ENCODE measurements around the gene VWA5A.
"Not testable (repeated sequence)": the region's sequence is repeated elsewhere in the genome, so short reads cannot be mapped to it uniquely, and the experiment has no call there.

VWA5A gene

GRCh38 chr11:124122123-124122522, 6.9 kb downstream of the VWA5A start:
- ChIA-PET CTCF (interaction anchor here (0.8 to 3.5 kb wide), 8 partner anchors 20 to 460 kb away, joined by 3 to 9 read pairs (median 3); no protein-coding TSS in a partner anchor), POLR2A (no interaction called here)
- TF ChIP-seq CTCF (IDR thresholded peaks at IDR 0.05; ENCODE audit: control extremely low read depth, extremely low read depth, low read depth, missing control alignments) = no peak
- DNase-seq (ENCODE audit: extremely low spot score) = no peak

- CTCF ChIA-PET = interaction anchor here (1.0 to 1.2 kb wide), 3 partner anchors 8 to 54 kb away, joined by 3 to 5 read pairs (median 4); partner anchors contain the start of gene VWA5A
- DNase-seq (ENCODE audit: extremely low spot score) = no peak
- POLR2A ChIA-PET = no interaction called here
- TF ChIP-seq CTCF (IDR thresholded peaks at IDR 0.05; ENCODE audit: control extremely low read depth, extremely low read depth, low read depth, missing control alignments) = no peak
Measured at GRCh38 chr11:124123622-124124021, 8.4 kb downstream of the VWA5A start.

GRCh38 chr11:124127134-124127533, 11.9 kb downstream of the VWA5A start:
- DNase-seq (ENCODE audit: extremely low spot score); POLR2A ChIA-PET; CTCF ChIA-PET: not testable (repeated sequence)

GRCh38 chr11:124143034-124143433, 27.8 kb downstream of the VWA5A start:
- ChIA-PET POLR2A (no interaction called here), CTCF (no interaction called here)
- no peak for DNase-seq (ENCODE audit: extremely low spot score)
- TF ChIP-seq CTCF (IDR thresholded peaks at IDR 0.05; ENCODE audit: control extremely low read depth, extremely low read depth, low read depth, missing control alignments) = no peak

GRCh38 chr11:124147951-124148350, 32.7 kb downstream of the VWA5A start:
- TF ChIP-seq CTCF (IDR thresholded peaks at IDR 0.05; ENCODE audit: control extremely low read depth, extremely low read depth, low read depth, missing control alignments) = no peak
- POLR2A ChIA-PET = no interaction called here
- DNase-seq (ENCODE audit: extremely low spot score) = no peak
- CTCF ChIA-PET = no interaction called here

GRCh38 chr11:124150684-124151083, 35.4 kb downstream of the VWA5A start:
- POLR2A ChIA-PET = no interaction called here
- DNase-seq (ENCODE audit: extremely low spot score) = no peak
- CTCF ChIA-PET = no interaction called here
- TF ChIP-seq CTCF (IDR thresholded peaks at IDR 0.05; ENCODE audit: control extremely low read depth, extremely low read depth, low read depth, missing control alignments) = no peak

- no peak for DNase-seq (ENCODE audit: extremely low spot score)
- ChIA-PET CTCF (interaction anchor here (1.4 kb wide), 1 partner anchor 31 kb away, joined by 3 read pairs; no protein-coding TSS in a partner anchor), POLR2A (no interaction called here)
- no peak for TF ChIP-seq CTCF (IDR thresholded peaks at IDR 0.05; ENCODE audit: control extremely low read depth, extremely low read depth, low read depth, missing control alignments)
Measured at GRCh38 chr11:124152770-124153407, 37.6 kb downstream of the VWA5A start.
